Sigmoid colon (tissue), 7 donors: ENCODE data around the gene CBFA2T3. TPM values are rescaled to one million over a fixed set of nuclear protein-coding genes. Genes with fewer than 3 reads are reported as not detected.

Experiments used
- DNase-seq: peaks from one replicate; pipeline ENCODE4 v3.0.0-alpha.2; 2019
- H3K27ac ChIP-seq, 4 donors: fragments of 200-600 bp; sonication (generic); one replicate each; pipeline ENCODE4 v1.5.1; 2016 to 2019; ENCODE audit warnings: mild to moderate bottlenecking in 1 of 4
- H3K27me3 ChIP-seq, 3 donors: fragments of 200-600 bp; sonication (generic); one replicate each; pipeline ENCODE4 v1.5.1; 2019; ENCODE audit warnings: mild to moderate bottlenecking in 1 of 3
- H3K36me3 ChIP-seq, 4 donors: fragments of 200-600 bp; sonication (generic); one replicate each; pipeline ENCODE4 v1.5.1; 2016 to 2019
- H3K4me1 ChIP-seq, 4 donors: fragments of 200-600 bp; sonication (generic); one replicate each; pipeline ENCODE4 v1.5.1; 2017 to 2019
- H3K4me3 ChIP-seq, 4 donors: fragments of 200-600 bp; sonication (generic); one replicate each; pipeline ENCODE4 v1.5.1; 2017 to 2019; ENCODE audit warnings: mild to moderate bottlenecking in 2 of 4, moderate library complexity in 1 of 4
- H3K9me3 ChIP-seq, 4 donors: fragments of 200-600 bp in 3 of 4; sonication (generic) in 3 of 4; one replicate each; pipeline versions ENCODE4 v1.5.1 to v1.6.1; 2013 to 2019
- EP300 ChIP-seq, 4 donors: sonication (generic); formaldehyde crosslinking; IDR thresholded peaks; one replicate each; pipeline ENCODE4 v1.6.1; 2017; ENCODE audit warnings: antibody characterized with exemption in 4 of 4
- POLR2A ChIP-seq, 2 donors: fragments of 450-650 bp; IDR thresholded peaks; one replicate each; pipeline ENCODE4 v1.6.1; 2016; ENCODE audit warnings: antibody characterized with exemption in 2 of 2, mild to moderate bottlenecking in 2 of 2, moderate library complexity in 2 of 2
- POLR2AphosphoS5 ChIP-seq, 4 donors: sonication (generic); formaldehyde crosslinking; IDR thresholded peaks; one replicate each; pipeline ENCODE4 v1.6.1; 2017; ENCODE audit warnings: antibody characterized with exemption in 4 of 4
- WGBS, 2 donors: extraction: QIAGEN DNeasy Blood & Tissue Kit; methylation state at CpG; one replicate each; pipeline ENCODE4 v1.1.7; 2013; 5-methylcytosine and 5-hydroxymethylcytosine counted together
- intact Hi-C: fragments of 100-400 bp; cut with DNase I; formaldehyde crosslinking; loops from one replicate; pipeline ENCODE4 v1.15.1; 2023
- polyA plus RNA-seq, 3 donors: library from polyadenylated mRNA; stranded (reverse); fragments of 200-250 nt; gene quantifications; one replicate each; pipeline ENCODE4 v1.2.3, GENCODE V29; 2013
- total RNA-seq, 4 donors: library from RNA; depleted of rRNA; stranded (reverse); fragments of >200 nt; gene quantifications; one replicate each; pipeline ENCODE4 v1.1.0, GENCODE V29; 2016
- TF ChIP-seq, protein P1 (sequence below), 4 experiments: fragments of 450-650 bp in 3 of 4; fragments of 200-600 bp in 1 of 4; IDR thresholded peaks; one replicate each; pipeline ENCODE4 v1.5.1; 2016 to 2019; ENCODE audit warnings: antibody characterized with exemption in 4 of 4, mild to moderate bottlenecking in 3 of 4, moderate library complexity in 2 of 4
- donor health status: healthy with polysubstance abuse.
- donor health status: Bipolar disorder and iron deficiency.
- donor health status: healthy.

Gene CBFA2T3
- total and polyA plus RNA-seq, 7 donors = 0.95 to 26.8 (median 4.3) TPM

DNA sequence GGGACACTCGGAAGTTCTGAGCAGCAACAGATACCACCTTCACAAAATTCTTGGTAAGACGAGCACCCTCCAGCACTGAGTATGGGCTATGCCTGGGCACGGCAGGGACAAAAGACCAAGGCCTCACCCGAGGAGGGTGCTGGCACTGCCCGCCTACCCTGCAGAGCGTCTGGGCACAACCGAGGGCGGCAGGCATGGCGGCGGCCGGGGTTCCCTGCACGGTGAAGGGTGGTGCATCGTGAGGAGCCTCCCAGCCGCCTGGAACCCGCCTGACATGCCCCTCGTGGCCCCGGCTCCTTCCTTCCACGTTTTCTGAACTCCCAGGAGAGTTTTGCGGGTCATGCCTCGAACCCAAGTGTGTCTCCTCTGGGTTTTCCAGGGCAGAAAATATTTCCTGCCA is 139.2 kb downstream of the CBFA2T3 start:
- H3K36me3 ChIP-seq = peaks cover 0 to 56% (median 21%) of the 10 kb centered on the region in 4 donors
- no peak overlapping the region for H3K27ac ChIP-seq
- 86 to 95% methylated on average over 20 of the region's 20 CpGs for WGBS, 2 donors
- no peaks in the 10 kb centered on the region for H3K27me3 ChIP-seq
- H3K9me3 ChIP-seq = no peaks in the 10 kb centered on the region
- H3K4me1 ChIP-seq = no peaks in the 10 kb centered on the region
- TF ChIP-seq, protein P1, sequence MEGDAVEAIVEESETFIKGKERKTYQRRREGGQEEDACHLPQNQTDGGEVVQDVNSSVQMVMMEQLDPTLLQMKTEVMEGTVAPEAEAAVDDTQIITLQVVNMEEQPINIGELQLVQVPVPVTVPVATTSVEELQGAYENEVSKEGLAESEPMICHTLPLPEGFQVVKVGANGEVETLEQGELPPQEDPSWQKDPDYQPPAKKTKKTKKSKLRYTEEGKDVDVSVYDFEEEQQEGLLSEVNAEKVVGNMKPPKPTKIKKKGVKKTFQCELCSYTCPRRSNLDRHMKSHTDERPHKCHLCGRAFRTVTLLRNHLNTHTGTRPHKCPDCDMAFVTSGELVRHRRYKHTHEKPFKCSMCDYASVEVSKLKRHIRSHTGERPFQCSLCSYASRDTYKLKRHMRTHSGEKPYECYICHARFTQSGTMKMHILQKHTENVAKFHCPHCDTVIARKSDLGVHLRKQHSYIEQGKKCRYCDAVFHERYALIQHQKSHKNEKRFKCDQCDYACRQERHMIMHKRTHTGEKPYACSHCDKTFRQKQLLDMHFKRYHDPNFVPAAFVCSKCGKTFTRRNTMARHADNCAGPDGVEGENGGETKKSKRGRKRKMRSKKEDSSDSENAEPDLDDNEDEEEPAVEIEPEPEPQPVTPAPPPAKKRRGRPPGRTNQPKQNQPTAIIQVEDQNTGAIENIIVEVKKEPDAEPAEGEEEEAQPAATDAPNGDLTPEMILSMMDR (IDR thresholded peaks at IDR 0.05) = no peak
- TF ChIP-seq POLR2AphosphoS5 (IDR thresholded peaks at IDR 0.05) (no peak), EP300 (IDR thresholded peaks at IDR 0.05) (no peak), POLR2A (IDR thresholded peaks at IDR 0.05) (no peak)
- no peak for DNase-seq
- no peak overlapping the region for H3K4me3 ChIP-seq
- intact Hi-C loops = no loop called here

DNA sequence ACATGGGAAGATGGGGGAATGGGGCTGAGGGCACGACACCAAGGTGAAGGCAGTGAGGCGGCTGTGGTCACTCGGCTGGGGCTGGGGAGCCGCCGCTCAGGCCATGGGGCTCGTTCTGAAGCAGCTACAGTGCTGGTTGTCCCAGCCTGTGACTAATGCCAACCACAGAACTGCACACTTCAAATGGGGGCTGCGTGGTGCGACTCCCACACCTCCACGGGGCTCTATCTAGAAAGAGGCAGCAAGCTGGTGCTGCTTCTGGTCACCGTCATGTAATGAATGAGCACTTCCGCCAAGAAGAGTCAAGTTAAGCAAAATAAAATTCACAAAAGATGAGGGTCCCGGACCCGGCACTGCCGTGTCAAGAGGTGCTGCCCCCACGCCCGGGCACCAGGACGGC is 140.2 kb downstream of the CBFA2T3 start:
- no peak for DNase-seq
- Histone ChIP-seq H3K9me3 (no peaks in the 10 kb centered on the region), H3K36me3 (peaks cover 0 to 55% (median 18%) of the 10 kb centered on the region in 4 donors), H3K27me3 (no peaks in the 10 kb centered on the region), H3K4me1 (no peaks in the 10 kb centered on the region), H3K27ac (no peak overlapping the region), H3K4me3 (no peak overlapping the region)
- WGBS, 2 donors = 91 to 94% methylated on average over 17 of the region's 17 CpGs
- no peak for TF ChIP-seq POLR2AphosphoS5 (IDR thresholded peaks at IDR 0.05)
- TF ChIP-seq, protein P1 (IDR thresholded peaks at IDR 0.05) = no peak
- intact Hi-C loops = no loop called here

DNA sequence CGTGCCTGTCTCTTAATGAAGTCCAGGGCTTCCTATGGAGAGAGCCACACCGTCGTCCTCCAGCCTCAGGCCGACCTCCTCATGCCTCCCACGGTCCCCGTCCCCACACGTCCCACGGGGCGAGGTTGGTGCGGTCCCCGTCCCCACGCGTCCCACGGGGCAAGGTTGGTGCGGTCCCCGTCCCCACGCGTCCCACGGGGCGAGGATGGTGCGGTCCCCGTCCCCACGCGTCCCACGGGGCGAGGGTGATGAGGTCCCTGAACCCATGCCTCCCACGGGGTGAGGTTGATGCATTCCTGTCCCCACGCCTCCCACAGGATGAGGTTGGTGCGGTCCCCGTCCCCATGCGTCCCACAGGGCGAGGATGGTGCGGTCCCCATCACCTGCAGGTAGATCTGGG is 141.2 kb downstream of the CBFA2T3 start:
- Histone ChIP-seq H3K4me1 (no peaks in the 10 kb centered on the region), H3K27ac (peak overlapping the region in 1 of 4 donors; percentile 31), H3K27me3 (no peaks in the 10 kb centered on the region), H3K9me3 (no peaks in the 10 kb centered on the region), H3K4me3 (no peak overlapping the region), H3K36me3 (peaks cover 0 to 46% (median 16%) of the 10 kb centered on the region in 4 donors)
- DNase-seq = no peak
- WGBS, 2 donors = 85 to 97% methylated on average over 33 of the region's 33 CpGs
- TF ChIP-seq, protein P1 (IDR thresholded peaks at IDR 0.05) = no peak
- no peak for TF ChIP-seq POLR2AphosphoS5 (IDR thresholded peaks at IDR 0.05)
- TF ChIP-seq EP300 (IDR thresholded peaks at IDR 0.05) = no peak
- no peak for TF ChIP-seq POLR2A (IDR thresholded peaks at IDR 0.05)
- intact Hi-C loops = no loop called here

DNA sequence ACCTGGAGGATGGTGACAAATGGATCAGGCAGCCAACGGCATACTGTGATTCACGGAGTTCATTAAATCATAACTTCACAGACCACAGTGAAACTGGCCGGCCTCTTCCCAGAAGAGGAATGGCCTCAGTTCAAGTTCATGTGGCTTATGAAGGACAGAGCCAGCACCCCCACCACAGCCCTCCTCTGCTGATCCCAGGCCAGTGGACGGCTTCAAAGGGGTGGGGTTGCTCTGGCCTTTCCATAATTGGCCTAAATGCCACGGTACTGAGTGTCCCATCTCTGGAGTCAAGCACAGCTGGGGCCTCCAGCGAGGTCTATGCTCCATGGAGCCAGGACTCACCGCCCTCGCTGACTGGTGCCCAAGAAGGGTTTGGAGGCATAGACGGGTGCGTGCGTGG is 141.6 kb downstream of the CBFA2T3 start:
- no peaks in the 10 kb centered on the region for H3K4me1 ChIP-seq
- 79 to 91% methylated on average over 11 of the region's 11 CpGs for WGBS, 2 donors

More for the DNA sequence above, 141.6 kb downstream of the CBFA2T3 start:
- DNase-seq = peak; percentile 80
- no peaks in the 10 kb centered on the region for H3K9me3 ChIP-seq
- H3K36me3 ChIP-seq = peaks cover 0 to 42% (median 16%) of the 10 kb centered on the region in 4 donors
- TF ChIP-seq, protein P1 (IDR thresholded peaks at IDR 0.05) = no peak
- TF ChIP-seq POLR2AphosphoS5 (IDR thresholded peaks at IDR 0.05) = peak in 3 of 4 donors; percentile 56 to 62 (median 58)
- intact Hi-C loops = no loop called here
- no peaks in the 10 kb centered on the region for H3K27me3 ChIP-seq
- H3K4me3 ChIP-seq = no peak overlapping the region
- H3K27ac ChIP-seq = peak overlapping the region in 1 of 4 donors; percentile 17
